ENCODE data around the gene SEMA3D.

DNA sequence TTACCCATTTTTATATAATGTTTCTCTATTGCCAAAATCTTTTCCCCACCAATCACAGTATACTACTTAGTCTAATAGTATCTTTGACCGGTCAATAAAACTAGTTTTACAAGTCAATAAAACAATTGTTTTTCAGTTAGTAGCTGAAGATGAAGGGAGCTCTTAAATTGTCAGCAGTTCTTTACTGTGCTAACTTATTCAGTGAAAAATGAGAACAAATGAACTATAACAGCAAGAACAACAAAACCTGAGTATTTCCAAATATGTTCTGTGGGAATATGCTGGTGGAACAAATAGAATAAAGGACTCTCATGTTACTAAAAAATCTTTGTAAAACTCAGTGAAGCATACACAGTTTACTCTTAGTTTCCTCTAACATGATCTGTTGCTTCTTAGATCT lies 134.0 kb downstream of the SEMA3D start:
- TF ChIP-seq, protein P1, sequence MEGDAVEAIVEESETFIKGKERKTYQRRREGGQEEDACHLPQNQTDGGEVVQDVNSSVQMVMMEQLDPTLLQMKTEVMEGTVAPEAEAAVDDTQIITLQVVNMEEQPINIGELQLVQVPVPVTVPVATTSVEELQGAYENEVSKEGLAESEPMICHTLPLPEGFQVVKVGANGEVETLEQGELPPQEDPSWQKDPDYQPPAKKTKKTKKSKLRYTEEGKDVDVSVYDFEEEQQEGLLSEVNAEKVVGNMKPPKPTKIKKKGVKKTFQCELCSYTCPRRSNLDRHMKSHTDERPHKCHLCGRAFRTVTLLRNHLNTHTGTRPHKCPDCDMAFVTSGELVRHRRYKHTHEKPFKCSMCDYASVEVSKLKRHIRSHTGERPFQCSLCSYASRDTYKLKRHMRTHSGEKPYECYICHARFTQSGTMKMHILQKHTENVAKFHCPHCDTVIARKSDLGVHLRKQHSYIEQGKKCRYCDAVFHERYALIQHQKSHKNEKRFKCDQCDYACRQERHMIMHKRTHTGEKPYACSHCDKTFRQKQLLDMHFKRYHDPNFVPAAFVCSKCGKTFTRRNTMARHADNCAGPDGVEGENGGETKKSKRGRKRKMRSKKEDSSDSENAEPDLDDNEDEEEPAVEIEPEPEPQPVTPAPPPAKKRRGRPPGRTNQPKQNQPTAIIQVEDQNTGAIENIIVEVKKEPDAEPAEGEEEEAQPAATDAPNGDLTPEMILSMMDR (IDR thresholded peaks at IDR 0.05) = no peak
- TF ChIP-seq ZFX (IDR thresholded peaks at IDR 0.05; ENCODE audit: borderline replicate concordance) = no peak

All from 22Rv1 (cell line).